ENCODE data around the gene PSME3. TPM values are rescaled to one million over a fixed set of nuclear protein-coding genes. Genes with fewer than 3 reads are reported as not detected.

The PSME3 gene
- total RNA-seq, 1 experiment from 2014 or later: 192 TPM

DNA sequence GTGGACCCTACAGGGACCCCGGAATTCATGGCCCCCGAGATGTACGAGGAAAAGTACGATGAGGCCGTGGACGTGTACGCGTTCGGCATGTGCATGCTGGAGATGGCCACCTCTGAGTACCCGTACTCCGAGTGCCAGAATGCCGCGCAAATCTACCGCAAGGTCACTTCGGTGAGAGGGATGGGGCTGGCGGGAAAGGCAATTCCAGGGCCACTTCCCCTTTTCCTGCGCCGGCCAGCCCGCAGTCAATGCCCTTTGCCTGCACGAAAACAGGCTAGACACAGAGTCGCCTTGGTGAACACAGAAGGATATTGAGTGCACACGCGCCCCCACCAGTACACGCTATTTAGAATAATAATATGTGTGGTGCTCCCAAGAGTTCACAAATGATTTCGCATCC lies 48.8 kb upstream of the PSME3 start:
- DNase-seq (ENCODE audit: low spot score) (no peak), ATAC-seq (no peak)
- no peak for TF ChIP-seq CBFB (CRISPR knock-in tag; IDR thresholded peaks at IDR 0.05; ENCODE audit: low read depth)
- ChIA-PET POLR2A (no interaction called here), CTCF (no interaction called here)
- Mint-ChIP-seq H3K27me3 (ENCODE audit: low read depth) (peaks cover 66% of the 10 kb centered on the region), H3K27ac (no peak overlapping the region), H3K4me3 (no peak overlapping the region), H3K9me3 (no peaks in the 10 kb centered on the region), H3K4me1 (peaks cover 18% of the 10 kb centered on the region), H3K36me3 (no peaks in the 10 kb centered on the region)

DNA sequence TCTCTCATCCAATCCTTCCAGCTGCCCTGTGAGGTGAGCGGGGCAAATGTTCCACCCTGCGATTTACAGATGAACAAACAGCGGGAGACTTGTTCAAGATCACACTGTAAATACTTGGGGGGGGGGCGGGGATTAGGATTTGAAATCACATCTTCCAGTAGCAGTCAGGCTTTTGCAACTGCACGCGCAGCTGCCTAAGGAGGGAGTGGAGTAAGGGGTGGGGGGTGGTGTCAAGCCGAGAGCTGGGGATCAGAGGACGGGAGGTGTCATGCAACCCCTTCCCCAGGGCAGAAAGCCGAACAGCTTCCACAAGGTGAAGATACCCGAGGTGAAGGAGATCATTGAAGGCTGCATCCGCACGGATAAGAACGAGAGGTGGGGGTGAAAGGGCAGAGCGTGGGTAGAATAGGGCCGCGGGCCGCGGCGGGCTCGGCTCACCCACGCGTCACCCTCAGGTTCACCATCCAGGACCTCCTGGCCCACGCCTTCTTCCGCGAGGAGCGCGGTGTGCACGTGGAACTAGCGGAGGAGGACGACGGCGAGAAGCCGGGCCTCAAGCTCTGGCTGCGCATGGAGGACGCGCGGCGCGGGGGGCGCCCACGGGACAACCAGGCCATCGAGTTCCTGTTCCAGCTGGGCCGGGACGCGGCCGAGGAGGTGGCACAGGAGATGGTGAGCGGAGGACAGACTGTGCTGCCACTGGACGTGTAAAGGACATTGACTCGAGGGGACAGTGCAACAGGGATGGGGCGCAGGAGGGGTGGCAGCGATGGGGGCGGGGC lies 48.2 kb upstream of the PSME3 start:
- CTCF ChIA-PET: interaction anchor here (1.2 to 2.8 kb wide), 2 partner anchors 22 to 207 kb away, joined by 3 to 10 read pairs; partner anchors contain the start of gene PSMC3IP
- Mint-ChIP-seq H3K36me3 (no peaks in the 10 kb centered on the region), H3K4me1 (peaks cover 13% of the 10 kb centered on the region), H3K9me3 (no peaks in the 10 kb centered on the region), H3K27ac (no peak overlapping the region), H3K4me3 (no peak overlapping the region), H3K27me3 (ENCODE audit: low read depth) (peaks cover 68% of the 10 kb centered on the region)
- DNase-seq (ENCODE audit: low spot score) (no peak), ATAC-seq (no peak)
- POLR2A ChIA-PET: no interaction called here
- no peak for TF ChIP-seq ZNF317 (CRISPR knock-in tag; IDR thresholded peaks at IDR 0.05; ENCODE audit: borderline replicate concordance, low read depth)
- TF ChIP-seq GRHL2 (CRISPR knock-in tag; IDR thresholded peaks at IDR 0.05; ENCODE audit: insufficient replicate concordance, severe bottlenecking): no peak
- TF ChIP-seq, protein P1, sequence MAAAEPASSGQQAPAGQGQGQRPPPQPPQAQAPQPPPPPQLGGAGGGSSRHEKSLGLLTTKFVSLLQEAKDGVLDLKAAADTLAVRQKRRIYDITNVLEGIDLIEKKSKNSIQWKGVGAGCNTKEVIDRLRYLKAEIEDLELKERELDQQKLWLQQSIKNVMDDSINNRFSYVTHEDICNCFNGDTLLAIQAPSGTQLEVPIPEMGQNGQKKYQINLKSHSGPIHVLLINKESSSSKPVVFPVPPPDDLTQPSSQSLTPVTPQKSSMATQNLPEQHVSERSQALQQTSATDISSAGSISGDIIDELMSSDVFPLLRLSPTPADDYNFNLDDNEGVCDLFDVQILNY (CRISPR knock-in tag; IDR thresholded peaks at IDR 0.05): no peak
- TF ChIP-seq, protein P2, sequence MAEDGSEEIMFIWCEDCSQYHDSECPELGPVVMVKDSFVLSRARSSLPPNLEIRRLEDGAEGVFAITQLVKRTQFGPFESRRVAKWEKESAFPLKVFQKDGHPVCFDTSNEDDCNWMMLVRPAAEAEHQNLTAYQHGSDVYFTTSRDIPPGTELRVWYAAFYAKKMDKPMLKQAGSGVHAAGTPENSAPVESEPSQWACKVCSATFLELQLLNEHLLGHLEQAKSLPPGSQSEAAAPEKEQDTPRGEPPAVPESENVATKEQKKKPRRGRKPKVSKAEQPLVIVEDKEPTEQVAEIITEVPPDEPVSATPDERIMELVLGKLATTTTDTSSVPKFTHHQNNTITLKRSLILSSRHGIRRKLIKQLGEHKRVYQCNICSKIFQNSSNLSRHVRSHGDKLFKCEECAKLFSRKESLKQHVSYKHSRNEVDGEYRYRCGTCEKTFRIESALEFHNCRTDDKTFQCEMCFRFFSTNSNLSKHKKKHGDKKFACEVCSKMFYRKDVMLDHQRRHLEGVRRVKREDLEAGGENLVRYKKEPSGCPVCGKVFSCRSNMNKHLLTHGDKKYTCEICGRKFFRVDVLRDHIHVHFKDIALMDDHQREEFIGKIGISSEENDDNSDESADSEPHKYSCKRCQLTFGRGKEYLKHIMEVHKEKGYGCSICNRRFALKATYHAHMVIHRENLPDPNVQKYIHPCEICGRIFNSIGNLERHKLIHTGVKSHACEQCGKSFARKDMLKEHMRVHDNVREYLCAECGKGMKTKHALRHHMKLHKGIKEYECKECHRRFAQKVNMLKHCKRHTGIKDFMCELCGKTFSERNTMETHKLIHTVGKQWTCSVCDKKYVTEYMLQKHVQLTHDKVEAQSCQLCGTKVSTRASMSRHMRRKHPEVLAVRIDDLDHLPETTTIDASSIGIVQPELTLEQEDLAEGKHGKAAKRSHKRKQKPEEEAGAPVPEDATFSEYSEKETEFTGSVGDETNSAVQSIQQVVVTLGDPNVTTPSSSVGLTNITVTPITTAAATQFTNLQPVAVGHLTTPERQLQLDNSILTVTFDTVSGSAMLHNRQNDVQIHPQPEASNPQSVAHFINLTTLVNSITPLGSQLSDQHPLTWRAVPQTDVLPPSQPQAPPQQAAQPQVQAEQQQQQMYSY (CRISPR knock-in tag; IDR thresholded peaks at IDR 0.05): no peak
- TF ChIP-seq, protein P3, sequence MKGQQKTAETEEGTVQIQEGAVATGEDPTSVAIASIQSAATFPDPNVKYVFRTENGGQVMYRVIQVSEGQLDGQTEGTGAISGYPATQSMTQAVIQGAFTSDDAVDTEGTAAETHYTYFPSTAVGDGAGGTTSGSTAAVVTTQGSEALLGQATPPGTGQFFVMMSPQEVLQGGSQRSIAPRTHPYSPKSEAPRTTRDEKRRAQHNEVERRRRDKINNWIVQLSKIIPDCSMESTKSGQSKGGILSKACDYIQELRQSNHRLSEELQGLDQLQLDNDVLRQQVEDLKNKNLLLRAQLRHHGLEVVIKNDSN (CRISPR knock-in tag; IDR thresholded peaks at IDR 0.05): no peak
- TF ChIP-seq EMX1 (CRISPR knock-in tag; IDR thresholded peaks at IDR 0.05): no peak
- no peak for TF ChIP-seq ATF1 (CRISPR knock-in tag; IDR thresholded peaks at IDR 0.05)
- TF ChIP-seq TCF7 (CRISPR knock-in tag; IDR thresholded peaks at IDR 0.05; ENCODE audit: low read depth): no peak
- no peak for TF ChIP-seq HMGA2 (CRISPR knock-in tag; IDR thresholded peaks at IDR 0.05)

DNA sequence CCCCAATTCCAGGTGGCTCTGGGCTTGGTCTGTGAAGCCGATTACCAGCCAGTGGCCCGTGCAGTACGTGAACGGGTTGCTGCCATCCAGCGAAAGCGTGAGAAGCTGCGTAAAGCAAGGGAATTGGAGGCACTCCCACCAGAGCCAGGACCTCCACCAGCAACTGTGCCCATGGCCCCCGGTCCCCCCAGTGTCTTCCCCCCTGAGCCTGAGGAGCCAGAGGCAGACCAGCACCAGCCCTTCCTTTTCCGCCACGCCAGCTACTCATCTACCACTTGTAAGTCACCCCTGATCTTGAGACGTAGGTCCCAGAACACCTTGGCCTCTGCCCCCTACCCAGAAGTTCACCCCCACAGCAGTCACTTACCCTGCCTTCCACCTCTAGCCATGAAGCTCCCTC lies 45.9 kb upstream of the PSME3 start:
- ATAC-seq (no peak), DNase-seq (ENCODE audit: low spot score) (no peak)
- Mint-ChIP-seq H3K9me3 (no peaks in the 10 kb centered on the region), H3K27ac (no peak overlapping the region), H3K4me3 (no peak overlapping the region), H3K27me3 (ENCODE audit: low read depth) (peaks cover 65% of the 10 kb centered on the region), H3K4me1 (peaks cover 8% of the 10 kb centered on the region), H3K36me3 (no peaks in the 10 kb centered on the region)
- POLR2A ChIA-PET: no interaction called here
- CTCF ChIA-PET: interaction anchor here (0.8 to 2.8 kb wide), 2 partner anchors 24 to 209 kb away, joined by 3 to 10 read pairs; partner anchors contain the start of gene PSMC3IP
- TF ChIP-seq PRRX2 (CRISPR knock-in tag; IDR thresholded peaks at IDR 0.05): no peak
- TF ChIP-seq OVOL2 (CRISPR knock-in tag; IDR thresholded peaks at IDR 0.05; ENCODE audit: borderline replicate concordance): no peak
- no peak for TF ChIP-seq ETV6 (CRISPR knock-in tag; IDR thresholded peaks at IDR 0.05)
- no peak for TF ChIP-seq NFATC4 (CRISPR knock-in tag; IDR thresholded peaks at IDR 0.05)
- TF ChIP-seq ZNF219 (CRISPR knock-in tag; IDR thresholded peaks at IDR 0.05; ENCODE audit: borderline replicate concordance): no peak
- TF ChIP-seq, protein P4, sequence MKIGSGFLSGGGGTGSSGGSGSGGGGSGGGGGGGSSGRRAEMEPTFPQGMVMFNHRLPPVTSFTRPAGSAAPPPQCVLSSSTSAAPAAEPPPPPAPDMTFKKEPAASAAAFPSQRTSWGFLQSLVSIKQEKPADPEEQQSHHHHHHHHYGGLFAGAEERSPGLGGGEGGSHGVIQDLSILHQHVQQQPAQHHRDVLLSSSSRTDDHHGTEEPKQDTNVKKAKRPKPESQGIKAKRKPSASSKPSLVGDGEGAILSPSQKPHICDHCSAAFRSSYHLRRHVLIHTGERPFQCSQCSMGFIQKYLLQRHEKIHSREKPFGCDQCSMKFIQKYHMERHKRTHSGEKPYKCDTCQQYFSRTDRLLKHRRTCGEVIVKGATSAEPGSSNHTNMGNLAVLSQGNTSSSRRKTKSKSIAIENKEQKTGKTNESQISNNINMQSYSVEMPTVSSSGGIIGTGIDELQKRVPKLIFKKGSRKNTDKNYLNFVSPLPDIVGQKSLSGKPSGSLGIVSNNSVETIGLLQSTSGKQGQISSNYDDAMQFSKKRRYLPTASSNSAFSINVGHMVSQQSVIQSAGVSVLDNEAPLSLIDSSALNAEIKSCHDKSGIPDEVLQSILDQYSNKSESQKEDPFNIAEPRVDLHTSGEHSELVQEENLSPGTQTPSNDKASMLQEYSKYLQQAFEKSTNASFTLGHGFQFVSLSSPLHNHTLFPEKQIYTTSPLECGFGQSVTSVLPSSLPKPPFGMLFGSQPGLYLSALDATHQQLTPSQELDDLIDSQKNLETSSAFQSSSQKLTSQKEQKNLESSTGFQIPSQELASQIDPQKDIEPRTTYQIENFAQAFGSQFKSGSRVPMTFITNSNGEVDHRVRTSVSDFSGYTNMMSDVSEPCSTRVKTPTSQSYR (CRISPR knock-in tag; IDR thresholded peaks at IDR 0.05): no peak
- TF ChIP-seq TEAD1 (CRISPR knock-in tag; IDR thresholded peaks at IDR 0.05): no peak
- no peak for TF ChIP-seq GTF2I (CRISPR knock-in tag; conservative IDR thresholded peaks at IDR 0.05)
- TF ChIP-seq, protein P5, sequence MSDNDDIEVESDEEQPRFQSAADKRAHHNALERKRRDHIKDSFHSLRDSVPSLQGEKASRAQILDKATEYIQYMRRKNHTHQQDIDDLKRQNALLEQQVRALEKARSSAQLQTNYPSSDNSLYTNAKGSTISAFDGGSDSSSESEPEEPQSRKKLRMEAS (CRISPR knock-in tag; IDR thresholded peaks at IDR 0.05): no peak
- TF ChIP-seq RELA (CRISPR knock-in tag; IDR thresholded peaks at IDR 0.05; ENCODE audit: borderline replicate concordance): no peak
- TF ChIP-seq CREB1 (CRISPR knock-in tag; IDR thresholded peaks at IDR 0.05): no peak
- no peak for TF ChIP-seq TEAD4 (CRISPR knock-in tag; IDR thresholded peaks at IDR 0.05)

All from WTC11 (cell line).